HG02588 (cell line): ENCODE measurements around the gene SNX19.

Source experiments
- ATAC-seq: cut with Tn5 transposase; IDR thresholded peaks from one replicate; pipeline ENCODE4 v1.9.1; 2021; ENCODE audit warnings: mild to moderate bottlenecking, moderate library complexity; ENCODE audit not compliant: unreplicated experiment

Gene SNX19

GRCh38 chr11:130848361-130849214 lies 67.7 kb downstream of the SNX19 start:
- ATAC-seq, result no peak

- no peak for ATAC-seq
Measured at GRCh38 chr11:130847517-130847916, 68.8 kb downstream of the SNX19 start.

- no peak for ATAC-seq
Measured at GRCh38 chr11:130846606-130847005, 69.7 kb downstream of the SNX19 start.

GRCh38 chr11:130842001-130842400 lies 74.3 kb downstream of the SNX19 start:
- ATAC-seq, result no peak

GRCh38 chr11:130840679-130841078 lies 75.6 kb downstream of the SNX19 start:
- ATAC-seq, result no peak

- ATAC-seq, result no peak
Measured at GRCh38 chr11:130839981-130840666, 76.2 kb downstream of the SNX19 start.

- ATAC-seq, result no peak
Measured at GRCh38 chr11:130837194-130837593, 79.1 kb downstream of the SNX19 start.

- ATAC-seq, result no peak
Measured at GRCh38 chr11:130834886-130835285, 81.4 kb downstream of the SNX19 start.

GRCh38 chr11:130832566-130833425 lies 83.5 kb downstream of the SNX19 start:
- ATAC-seq, result no peak

- no peak for ATAC-seq
Measured at GRCh38 chr11:130831976-130832375, 84.3 kb downstream of the SNX19 start.

- ATAC-seq, result no peak
Measured at GRCh38 chr11:130831506-130831905, 84.8 kb downstream of the SNX19 start.

- ATAC-seq, result no peak
Measured at GRCh38 chr11:130830566-130830965, 85.7 kb downstream of the SNX19 start.

GRCh38 chr11:130829920-130830511 lies 86.3 kb downstream of the SNX19 start:
- ATAC-seq, result no peak

- no peak for ATAC-seq
Measured at GRCh38 chr11:130828741-130829140, 87.5 kb downstream of the SNX19 start.

- no peak for ATAC-seq
Measured at GRCh38 chr11:130827451-130828377, 88.6 kb downstream of the SNX19 start.

- no peak for ATAC-seq
Measured at GRCh38 chr11:130826572-130826971, 89.7 kb downstream of the SNX19 start.

GRCh38 chr11:130825983-130826382 lies 90.3 kb downstream of the SNX19 start:
- no peak for ATAC-seq

GRCh38 chr11:130825561-130825960 lies 90.7 kb downstream of the SNX19 start:
- no peak for ATAC-seq
